OCI-LY3 (cell line): ENCODE results near the gene KLHL21.

Source experiments
- EZH2phosphoT487 ChIP-seq: fragments of 200-600 bp; shearing (Covaris generic); IDR thresholded peaks from 2 replicates; pipeline ENCODE4 v1.6.1; 2018; ENCODE audit warnings: antibody characterized with exemption, mixed run types, low read depth
- TF ChIP-seq, protein P1 (sequence below): fragments of 200-600, 300-600 bp; sonication (generic); IDR thresholded peaks from 2 replicates; pipeline ENCODE4 v1.5.1; 2014; ENCODE audit warnings: antibody characterized with exemption, low read length, low read depth

- TF ChIP-seq, protein P1, sequence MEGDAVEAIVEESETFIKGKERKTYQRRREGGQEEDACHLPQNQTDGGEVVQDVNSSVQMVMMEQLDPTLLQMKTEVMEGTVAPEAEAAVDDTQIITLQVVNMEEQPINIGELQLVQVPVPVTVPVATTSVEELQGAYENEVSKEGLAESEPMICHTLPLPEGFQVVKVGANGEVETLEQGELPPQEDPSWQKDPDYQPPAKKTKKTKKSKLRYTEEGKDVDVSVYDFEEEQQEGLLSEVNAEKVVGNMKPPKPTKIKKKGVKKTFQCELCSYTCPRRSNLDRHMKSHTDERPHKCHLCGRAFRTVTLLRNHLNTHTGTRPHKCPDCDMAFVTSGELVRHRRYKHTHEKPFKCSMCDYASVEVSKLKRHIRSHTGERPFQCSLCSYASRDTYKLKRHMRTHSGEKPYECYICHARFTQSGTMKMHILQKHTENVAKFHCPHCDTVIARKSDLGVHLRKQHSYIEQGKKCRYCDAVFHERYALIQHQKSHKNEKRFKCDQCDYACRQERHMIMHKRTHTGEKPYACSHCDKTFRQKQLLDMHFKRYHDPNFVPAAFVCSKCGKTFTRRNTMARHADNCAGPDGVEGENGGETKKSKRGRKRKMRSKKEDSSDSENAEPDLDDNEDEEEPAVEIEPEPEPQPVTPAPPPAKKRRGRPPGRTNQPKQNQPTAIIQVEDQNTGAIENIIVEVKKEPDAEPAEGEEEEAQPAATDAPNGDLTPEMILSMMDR = no peak
- no peak for TF ChIP-seq EZH2phosphoT487
These were observed 22.5 kb downstream of the KLHL21 start for GRCh38 chr1:6580119-6580592.
